Activated T-helper 1 cell treated with anti-CD3 and anti-CD28 coated beads, Interleukin-12 subunit alpha, Interleukin-12 subunit beta, Interleukin-2, Interleukin-4 antibody, amounts not matched to agents 30 ng/mL and 10 ng/mL and 1 ng/mL, durations not matched to agents 14 hours and 24 hours and 36 hours (primary cell): ENCODE measurements around the gene OR13C5. TPM values are rescaled to one million over a fixed set of nuclear protein-coding genes. Genes with fewer than 3 reads are reported as not detected.

Experiments used
- DNase-seq: peaks from one replicate; pipeline ENCODE4 v3.0.0; 2021; ENCODE audit warnings: low spot score
- H3K27ac Mint-ChIP-seq: one replicate; pipeline ENCODE4 v1.8.0; 2021; ENCODE audit warnings: mild to moderate bottlenecking, mixed read lengths
- H3K27me3 Mint-ChIP-seq: one replicate; pipeline ENCODE4 v1.8.0; 2022; ENCODE audit warnings: mild to moderate bottlenecking, moderate library complexity, mixed read lengths; ENCODE audit not compliant: insufficient read depth
- H3K36me3 Mint-ChIP-seq: one replicate; pipeline ENCODE4 v1.8.0; 2021; ENCODE audit warnings: low read depth, mixed read lengths
- H3K4me1 Mint-ChIP-seq: one replicate; pipeline ENCODE4 v1.8.0; 2021; ENCODE audit warnings: low read depth, mixed read lengths
- H3K4me3 Mint-ChIP-seq: one replicate; pipeline ENCODE4 v1.8.0; 2021; ENCODE audit warnings: mild to moderate bottlenecking, moderate library complexity, mixed read lengths
- H3K9me3 Mint-ChIP-seq: one replicate; pipeline ENCODE4 v1.8.0; 2021; ENCODE audit warnings: mixed read lengths
- intact Hi-C: fragments of 100-400 bp; cut with micrococcal nuclease; formaldehyde crosslinking; loops from one replicate; pipeline ENCODE4 v1.15.1; 2024
- total RNA-seq: library from RNA; stranded (reverse); gene quantifications from 2 replicates; pipeline ENCODE4 v1.2.3, GENCODE V29; 2022

Gene OR13C5
- total RNA-seq, 1 donor from 2014 or later, result not detected

GRCh38 chr9:104586496-104587180 is 12.6 kb downstream of the OR13C5 start:
- no peaks in the 10 kb centered on the region for H3K9me3 Mint-ChIP-seq
- peaks cover 2% of the 10 kb centered on the region for H3K27me3 Mint-ChIP-seq
- no peak for DNase-seq
- intact Hi-C loops, result no loop called here
- H3K4me1 Mint-ChIP-seq, result no peaks in the 10 kb centered on the region
- H3K4me3 Mint-ChIP-seq, result no peak overlapping the region
- H3K27ac Mint-ChIP-seq, result no peak overlapping the region
- no peaks in the 10 kb centered on the region for H3K36me3 Mint-ChIP-seq

GRCh38 chr9:104580562-104580961 is 18.7 kb downstream of the OR13C5 start:
- H3K36me3 Mint-ChIP-seq, result no peaks in the 10 kb centered on the region
- no peaks in the 10 kb centered on the region for H3K27me3 Mint-ChIP-seq
- no peak overlapping the region for H3K4me3 Mint-ChIP-seq
- H3K9me3 Mint-ChIP-seq, result no peaks in the 10 kb centered on the region
- H3K4me1 Mint-ChIP-seq, result no peaks in the 10 kb centered on the region
- intact Hi-C loops, result no loop called here
- H3K27ac Mint-ChIP-seq, result no peak overlapping the region
- DNase-seq, result no peak

GRCh38 chr9:104577263-104577662 is 21.9 kb downstream of the OR13C5 start:
- intact Hi-C loops, result no loop called here
- H3K36me3 Mint-ChIP-seq, result no peaks in the 10 kb centered on the region
- no peak overlapping the region for H3K4me3 Mint-ChIP-seq
- H3K27ac Mint-ChIP-seq, result no peak overlapping the region
- no peak for DNase-seq
- H3K4me1 Mint-ChIP-seq, result no peaks in the 10 kb centered on the region
- H3K27me3 Mint-ChIP-seq, result no peaks in the 10 kb centered on the region
- peaks cover 8% of the 10 kb centered on the region for H3K9me3 Mint-ChIP-seq

- H3K4me1 Mint-ChIP-seq, result no peaks in the 10 kb centered on the region
- DNase-seq, result no peak
- no peaks in the 10 kb centered on the region for H3K27me3 Mint-ChIP-seq
These were observed 23.8 kb downstream of the OR13C5 start for GRCh38 chr9:104575456-104575855.

GRCh38 chr9:104572612-104573011 is 26.6 kb downstream of the OR13C5 start:
- Mint-ChIP-seq H3K36me3 (no peaks in the 10 kb centered on the region), H3K9me3 (peaks cover 12% of the 10 kb centered on the region), H3K4me3 (no peak overlapping the region), H3K27me3 (no peaks in the 10 kb centered on the region), H3K27ac (no peak overlapping the region), H3K4me1 (no peaks in the 10 kb centered on the region)
- intact Hi-C loops, result no loop called here
- DNase-seq, result no peak

More at GRCh38 chr9:104575456-104575855, 23.8 kb downstream of the OR13C5 start:
- H3K9me3 Mint-ChIP-seq, result peaks cover 12% of the 10 kb centered on the region
- no peak overlapping the region for H3K4me3 Mint-ChIP-seq
- intact Hi-C loops, result no loop called here
- H3K27ac Mint-ChIP-seq, result no peak overlapping the region
- no peaks in the 10 kb centered on the region for H3K36me3 Mint-ChIP-seq

- Mint-ChIP-seq H3K36me3 (no peaks in the 10 kb centered on the region), H3K4me3 (no peak within 1 kb of the TSS), H3K9me3 (peaks cover 12% of the 10 kb centered on the region), H3K4me1 (no peaks in the 10 kb centered on the region), H3K27ac (no peak within 1 kb of the TSS), H3K27me3 (no peaks in the 10 kb centered on the region)
- no peak for DNase-seq
- intact Hi-C loops, result no loop called here
These were observed 30.3 kb downstream of the OR13C5 start, which contains the start of gene OR13C8 for GRCh38 chr9:104568868-104569267. TSS of gene OR13C8 (plus strand) at chr9:104569168. CDS start at chr9:104569168, 0 bp downstream.

- Mint-ChIP-seq H3K27me3 (no peaks in the 10 kb centered on the region), H3K36me3 (no peaks in the 10 kb centered on the region), H3K27ac (no peak overlapping the region), H3K4me1 (no peaks in the 10 kb centered on the region), H3K4me3 (no peak overlapping the region), H3K9me3 (no peaks in the 10 kb centered on the region)
- no peak for DNase-seq
- intact Hi-C loops, result no loop called here
These were observed 34.9 kb downstream of the OR13C5 start for GRCh38 chr9:104564358-104564757.

GRCh38 chr9:104556830-104557634 is 42.2 kb downstream of the OR13C5 start:
- Mint-ChIP-seq H3K9me3 (no peaks in the 10 kb centered on the region), H3K4me3 (no peak overlapping the region), H3K27ac (no peak overlapping the region), H3K4me1 (no peaks in the 10 kb centered on the region), H3K36me3 (no peaks in the 10 kb centered on the region), H3K27me3 (peaks cover 1% of the 10 kb centered on the region)
- intact Hi-C loops, result no loop called here
- DNase-seq, result no peak

GRCh38 chr9:104555521-104555920 is 43.7 kb downstream of the OR13C5 start:
- H3K27ac Mint-ChIP-seq, result no peak overlapping the region
- peaks cover 1% of the 10 kb centered on the region for H3K27me3 Mint-ChIP-seq
- intact Hi-C loops, result no loop called here
- DNase-seq, result no peak
- H3K4me1 Mint-ChIP-seq, result no peaks in the 10 kb centered on the region
- no peaks in the 10 kb centered on the region for H3K9me3 Mint-ChIP-seq
- no peaks in the 10 kb centered on the region for H3K36me3 Mint-ChIP-seq
- no peak overlapping the region for H3K4me3 Mint-ChIP-seq

GRCh38 chr9:104553261-104553660 is 46.0 kb downstream of the OR13C5 start:
- intact Hi-C loops, result no loop called here
- no peak overlapping the region for H3K4me3 Mint-ChIP-seq
- no peaks in the 10 kb centered on the region for H3K9me3 Mint-ChIP-seq
- peaks cover 1% of the 10 kb centered on the region for H3K27me3 Mint-ChIP-seq
- no peak overlapping the region for H3K27ac Mint-ChIP-seq
- H3K36me3 Mint-ChIP-seq, result no peaks in the 10 kb centered on the region
- no peak for DNase-seq
- no peaks in the 10 kb centered on the region for H3K4me1 Mint-ChIP-seq

Other genes starting within 250 kb of the OR13C5 start
- not detected in 2 replicates for gene OR13F1, start 95.2 kb downstream of the OR13C5 start, total RNA-seq
- gene OR13C4, start 72.2 kb downstream of the OR13C5 start, total RNA-seq, result not detected in 2 replicates
- gene OR13C3, start 62.6 kb downstream of the OR13C5 start, total RNA-seq, result not detected in 2 replicates
- not detected in 2 replicates for gene OR13C8, start 30.2 kb downstream of the OR13C5 start, total RNA-seq
- gene OR13C2, start 6.2 kb upstream of the OR13C5 start, total RNA-seq, result not detected in 2 replicates
- gene OR13C9, start 18.8 kb upstream of the OR13C5 start, total RNA-seq, result not detected in 2 replicates
- gene OR13D1, start 95.1 kb upstream of the OR13C5 start, total RNA-seq, result not detected in 2 replicates
- gene NIPSNAP3A, start 148.3 kb upstream of the OR13C5 start, total RNA-seq, result 8.3 and 9.2 TPM in 2 replicates
- 0.36 and 0.47 TPM in 2 replicates for gene NIPSNAP3B, start 164.7 kb upstream of the OR13C5 start, total RNA-seq